Activated CD4-positive, alpha-beta T cell treated with anti-CD3 and anti-CD28 coated beads, Interleukin-2, amount 50 U/mL, for 1 hour (primary cell): ENCODE data around the gene ARL5A.
"Not testable (repeated sequence)": the region's sequence is repeated elsewhere in the genome, so short reads cannot be mapped to it uniquely, and the experiment has no call there.

Source experiments
- DNase-seq: peaks from one replicate; pipeline ENCODE4 v3.0.0-alpha.2; 2020

Gene ARL5A

GRCh38 chr2:151837926-151838325, 9.7 kb upstream of the ARL5A start:
- DNase-seq, result no peak

- no peak for DNase-seq
Measured at GRCh38 chr2:151833984-151834383, 5.8 kb upstream of the ARL5A start.

GRCh38 chr2:151830961-151831360, 2.7 kb upstream of the ARL5A start:
- DNase-seq, result no peak

- no peak for DNase-seq
Measured at GRCh38 chr2:151828890-151829324, 686 bp upstream of the ARL5A start.

- no peak for DNase-seq
Measured at GRCh38 chr2:151827564-151828142, 568 bp downstream of the ARL5A start.

- no peak for DNase-seq
Measured at GRCh38 chr2:151826737-151827157, 1.5 kb downstream of the ARL5A start.

- DNase-seq, result no peak
Measured at GRCh38 chr2:151824886-151825285, 3.3 kb downstream of the ARL5A start.

GRCh38 chr2:151823651-151824050, 4.6 kb downstream of the ARL5A start:
- DNase-seq, result no peak

GRCh38 chr2:151819920-151820319, 8.3 kb downstream of the ARL5A start:
- no peak for DNase-seq

GRCh38 chr2:151817929-151818328, 10.3 kb downstream of the ARL5A start:
- DNase-seq, result no peak

- no peak for DNase-seq
Measured at GRCh38 chr2:151816843-151817242, 11.4 kb downstream of the ARL5A start.

- no peak for DNase-seq
Measured at GRCh38 chr2:151815821-151816489, 12.3 kb downstream of the ARL5A start.

- DNase-seq, result no peak
Measured at GRCh38 chr2:151810489-151810888, 17.7 kb downstream of the ARL5A start.

GRCh38 chr2:151809073-151809383, 19.2 kb downstream of the ARL5A start:
- no peak for DNase-seq

GRCh38 chr2:151808258-151809072, 19.8 kb downstream of the ARL5A start:
- DNase-seq, result no peak

GRCh38 chr2:151805961-151806360, 22.3 kb downstream of the ARL5A start:
- no peak for DNase-seq

- DNase-seq, result no peak
Measured at GRCh38 chr2:151805343-151805742, 22.9 kb downstream of the ARL5A start.

- no peak for DNase-seq
Measured at GRCh38 chr2:151803811-151804210, 24.4 kb downstream of the ARL5A start.

GRCh38 chr2:151802315-151802714, 25.9 kb downstream of the ARL5A start:
- DNase-seq, result no peak

- no peak for DNase-seq
Measured at GRCh38 chr2:151799886-151800292, 28.3 kb downstream of the ARL5A start.

- no peak for DNase-seq
Measured at GRCh38 chr2:151796774-151797173, 31.4 kb downstream of the ARL5A start.

- no peak for DNase-seq
Measured at GRCh38 chr2:151795646-151796240, 32.5 kb downstream of the ARL5A start.

GRCh38 chr2:151794422-151794821, 33.8 kb downstream of the ARL5A start:
- not testable (repeated sequence) for DNase-seq

- DNase-seq, result no peak
Measured at GRCh38 chr2:151793123-151793522, 35.1 kb downstream of the ARL5A start.
